Measurements from ENCODE around the gene CXXC5.
"Not testable (repeated sequence)": the region's sequence is repeated elsewhere in the genome, so short reads cannot be mapped to it uniquely, and the experiment has no call there.

CXXC5 gene

GRCh38 chr5:139712412-139712811, 64.3 kb downstream of the CXXC5 start:
- no peak for DNase-seq (ENCODE audit: low spot score)

DNA sequence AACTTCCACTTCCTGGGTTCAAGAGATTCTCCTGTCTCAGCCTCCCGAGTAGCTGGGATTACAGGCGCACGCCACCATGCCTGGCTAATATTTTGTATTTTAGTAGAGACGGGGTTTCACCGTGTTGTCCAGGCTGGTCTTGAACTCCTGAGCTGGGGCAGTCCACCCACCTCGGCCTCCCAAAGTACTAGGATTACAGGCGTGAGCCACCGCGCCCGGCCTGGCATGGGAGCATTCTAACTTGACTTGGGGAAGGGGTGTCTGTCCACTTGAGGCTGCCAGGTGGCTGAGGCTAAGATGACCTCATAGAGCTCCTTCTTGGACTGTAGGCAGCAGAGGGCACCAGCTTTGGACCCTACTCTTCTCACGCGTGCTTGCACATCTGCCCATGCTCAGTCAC, 65.7 kb downstream of the CXXC5 start:
- not testable (repeated sequence) for DNase-seq (ENCODE audit: low spot score)

- no peak for DNase-seq (ENCODE audit: low spot score)
Measured at GRCh38 chr5:139717221-139717620, 69.1 kb downstream of the CXXC5 start.

GRCh38 chr5:139718403-139718802, 70.3 kb downstream of the CXXC5 start:
- not testable (repeated sequence) for DNase-seq (ENCODE audit: low spot score)

- DNase-seq (ENCODE audit: low spot score): not testable (repeated sequence)
Measured at GRCh38 chr5:139719970-139720369, 71.8 kb downstream of the CXXC5 start.

- no peak for DNase-seq (ENCODE audit: low spot score)
Measured at GRCh38 chr5:139723986-139724587, 75.9 kb downstream of the CXXC5 start.

DNA sequence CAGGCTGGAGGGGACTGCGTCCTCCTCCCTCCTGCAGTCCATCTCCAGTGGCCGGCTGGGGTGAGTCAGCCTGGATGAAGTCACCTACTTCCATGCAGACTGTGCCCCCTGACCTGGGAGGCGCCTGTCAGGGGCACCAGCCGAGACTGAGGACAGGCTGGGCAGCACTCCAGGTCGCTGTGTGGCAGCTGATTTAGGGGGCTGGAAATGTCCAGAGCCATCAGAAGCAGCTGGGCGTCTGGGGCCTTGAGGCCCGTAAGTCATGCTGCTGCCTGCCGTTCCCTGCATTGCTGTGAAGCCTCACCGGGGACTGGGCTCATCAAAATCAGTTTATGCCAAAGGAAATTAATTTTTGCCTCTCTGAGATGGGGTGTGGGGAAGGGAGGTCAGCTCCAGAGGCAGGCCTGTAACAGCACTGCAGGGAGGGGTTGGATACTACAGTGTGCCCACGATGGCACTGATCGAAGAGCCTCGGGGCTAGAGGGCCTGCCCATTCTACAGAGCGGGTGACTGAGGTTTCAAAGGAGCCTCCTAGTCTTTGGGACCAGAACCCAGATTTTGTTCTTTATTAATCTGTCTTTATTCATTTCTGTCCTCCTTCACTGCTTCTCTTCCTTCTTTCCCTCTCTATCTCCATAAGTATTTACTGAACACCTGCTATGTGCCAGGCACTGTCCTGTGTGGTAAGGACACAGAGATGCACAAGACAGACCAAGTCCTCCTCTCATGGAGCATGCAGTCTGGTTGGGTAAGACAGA, 77.1 kb downstream of the CXXC5 start:
- DNase-seq (ENCODE audit: low spot score): no peak

DNA sequence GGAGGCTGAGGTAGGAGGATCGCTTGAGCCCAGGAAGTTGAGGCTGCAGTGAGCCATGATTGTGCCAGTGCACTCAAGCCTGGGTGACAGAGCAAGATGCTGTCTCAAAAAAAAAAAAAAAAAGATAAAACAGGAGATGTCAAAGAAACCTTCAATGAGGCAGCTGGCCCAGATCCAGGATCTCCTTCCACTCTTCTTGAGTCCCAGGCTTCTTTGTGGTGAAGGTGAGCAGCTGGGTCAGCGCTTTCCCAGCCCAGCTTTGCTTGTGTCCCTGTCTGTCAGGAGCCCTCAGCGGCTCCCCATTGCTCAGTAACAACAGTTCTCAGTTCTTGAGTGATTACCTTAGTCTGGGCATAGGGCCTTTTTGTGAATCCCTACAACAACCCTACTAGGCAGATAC, 78.1 kb downstream of the CXXC5 start:
- DNase-seq (ENCODE audit: low spot score): no peak

- DNase-seq (ENCODE audit: low spot score): not testable (repeated sequence)
Measured at GRCh38 chr5:139727615-139728014, 79.5 kb downstream of the CXXC5 start.

- no peak for DNase-seq (ENCODE audit: low spot score)
Measured at GRCh38 chr5:139731281-139731680, 83.1 kb downstream of the CXXC5 start.

- DNase-seq (ENCODE audit: low spot score): no peak
Measured at GRCh38 chr5:139732019-139732418, 83.9 kb downstream of the CXXC5 start.

GRCh38 chr5:139733010-139733688, 85.0 kb downstream of the CXXC5 start:
- no peak for DNase-seq (ENCODE audit: low spot score)
